ENCODE results near the gene RHCE.
"Not testable (repeated sequence)": the region's sequence is repeated elsewhere in the genome, so short reads cannot be mapped to it uniquely, and the experiment has no call there.

Gene RHCE

DNA sequence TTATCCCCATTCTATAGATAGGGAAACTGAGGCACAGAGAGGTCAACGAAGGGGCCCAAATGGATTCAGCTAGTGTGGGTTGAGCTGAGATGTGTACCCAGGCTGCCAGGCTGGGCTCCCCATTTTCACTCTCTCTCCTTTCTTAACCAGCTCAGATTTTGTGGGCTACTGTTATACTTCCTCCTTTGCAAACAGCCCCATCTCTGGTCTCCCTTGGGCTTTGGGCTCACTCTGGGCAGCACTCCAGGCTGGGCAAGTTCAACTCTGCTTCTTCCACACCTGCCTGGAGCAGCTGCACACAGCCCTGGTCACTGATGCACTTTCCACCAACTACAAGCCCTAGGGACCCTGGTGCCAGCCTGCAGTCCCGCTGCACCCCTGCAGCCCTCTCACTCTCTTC lies 22.5 kb downstream of the RHCE start:
- DNase-seq (ENCODE audit: low read depth, low spot score) = not testable (repeated sequence)

DNA sequence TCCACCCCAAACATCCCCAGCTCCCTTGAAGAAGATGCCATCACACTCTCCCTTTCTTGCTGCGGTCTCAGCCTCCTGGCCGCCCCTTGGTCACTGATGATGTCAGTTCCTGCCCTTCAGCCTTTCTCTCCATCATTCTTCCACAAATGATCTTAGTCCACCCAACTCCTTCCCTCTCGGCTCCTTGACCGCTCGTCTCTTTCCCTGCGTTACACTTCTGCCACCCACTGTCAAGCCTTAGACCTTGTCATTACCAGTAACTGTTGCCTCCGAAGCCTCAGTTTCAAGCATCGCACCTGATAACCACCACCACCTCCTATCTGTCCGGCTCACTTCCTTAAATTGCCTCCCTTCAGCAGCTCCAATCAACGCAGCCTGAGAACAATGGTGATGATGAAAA lies 23.1 kb downstream of the RHCE start:
- not testable (repeated sequence) for DNase-seq (ENCODE audit: low read depth, low spot score)

DNA sequence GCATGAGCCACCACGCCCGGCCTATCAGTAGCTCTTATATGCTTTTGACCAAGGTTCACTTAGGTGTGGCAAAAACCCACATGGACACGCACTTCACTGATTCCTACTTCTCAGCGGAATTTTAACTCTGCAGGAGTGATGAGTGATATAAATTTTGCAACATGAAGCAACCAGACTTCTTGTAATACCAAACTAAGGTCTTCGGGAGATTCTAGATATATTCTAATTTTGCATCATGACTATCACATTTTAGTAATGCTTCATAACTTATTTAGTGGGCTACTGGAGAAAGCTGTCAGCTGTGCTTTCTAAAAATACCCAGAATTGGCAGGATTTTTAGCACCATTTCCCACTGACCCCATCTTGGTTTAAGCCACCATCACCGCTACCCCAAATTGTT lies 27.8 kb downstream of the RHCE start:
- no peak for DNase-seq (ENCODE audit: low read depth, low spot score)

DNA sequence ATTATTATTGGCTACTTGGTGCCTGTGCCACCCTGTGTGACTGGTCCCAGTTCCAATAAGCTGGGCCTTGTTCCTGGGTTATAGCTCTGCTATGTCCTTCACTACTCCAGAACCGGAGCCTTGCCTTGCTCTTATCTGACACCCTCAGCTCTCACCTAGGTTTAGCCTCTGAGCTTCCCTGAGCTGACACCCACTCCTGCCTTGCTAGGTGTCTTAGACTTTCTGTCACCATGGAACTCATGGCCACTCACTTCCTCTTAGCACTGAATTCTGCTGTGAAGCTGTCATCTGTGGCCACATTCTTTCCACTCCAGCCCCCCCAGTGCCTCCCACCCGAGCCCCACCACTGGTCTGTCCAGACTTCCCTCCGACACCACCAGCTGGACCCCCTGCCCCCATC lies 30.9 kb downstream of the RHCE start:
- not testable (repeated sequence) for DNase-seq (ENCODE audit: low read depth, low spot score)

DNA sequence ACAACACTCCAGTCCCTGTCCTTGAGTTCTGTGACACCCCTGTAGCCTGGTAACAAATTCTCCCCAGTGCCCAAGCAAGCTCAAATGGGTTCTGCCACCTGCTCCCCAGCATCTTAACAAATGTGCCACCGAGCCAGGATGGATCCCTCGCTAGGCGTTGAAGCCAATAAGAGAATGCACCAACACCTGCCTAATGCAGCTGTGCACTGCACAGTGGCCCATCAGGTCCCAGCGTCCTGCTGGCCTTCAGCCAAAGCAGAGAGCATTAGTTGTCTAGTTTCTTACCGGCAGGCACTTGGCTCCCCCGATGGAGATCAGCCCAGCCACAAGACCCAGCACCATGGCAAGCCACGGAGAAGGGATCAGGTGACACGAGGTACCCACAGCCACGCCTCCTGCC lies 31.9 kb downstream of the RHCE start:
- not testable (repeated sequence) for DNase-seq (ENCODE audit: low read depth, low spot score)

DNA sequence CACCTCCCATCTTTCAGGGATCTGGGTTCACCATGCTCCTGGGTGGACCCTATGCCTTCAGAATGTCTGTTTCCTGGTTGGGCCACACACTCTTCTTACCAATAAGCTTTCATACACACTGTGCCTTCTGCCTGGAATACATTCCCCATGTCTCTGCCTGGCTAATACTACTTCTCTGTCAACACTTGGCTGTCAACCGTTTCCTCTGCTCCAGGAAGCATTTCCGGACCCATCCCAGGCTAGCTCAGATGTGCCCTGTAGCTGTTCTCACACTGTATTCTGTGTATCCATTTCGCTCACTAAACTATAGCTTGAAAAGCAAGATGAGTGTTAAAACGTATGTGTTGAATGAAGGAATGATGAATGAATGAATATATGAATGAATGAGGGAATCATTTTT lies 33.5 kb downstream of the RHCE start:
- not testable (repeated sequence) for DNase-seq (ENCODE audit: low read depth, low spot score)

DNA sequence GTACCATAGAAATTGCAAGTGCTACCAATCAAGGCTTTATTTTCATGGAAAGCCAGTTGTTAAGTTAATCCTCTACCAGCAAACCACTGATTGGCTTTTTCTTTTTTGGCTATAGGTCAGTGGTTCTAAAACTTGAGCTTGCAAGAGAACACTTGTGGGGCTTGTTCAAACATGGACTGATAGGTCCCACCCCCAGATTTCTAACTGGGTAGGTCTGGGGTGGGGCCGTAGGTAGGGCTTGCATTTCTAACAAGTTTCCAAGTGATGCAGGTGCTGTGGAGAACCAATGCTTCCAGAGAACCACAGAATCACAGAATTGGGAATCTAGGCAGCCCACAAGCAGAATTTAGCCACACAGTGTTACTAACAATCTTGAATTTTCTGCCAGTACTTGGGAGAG lies 36.8 kb downstream of the RHCE start:
- DNase-seq (ENCODE audit: low read depth, low spot score) = not testable (repeated sequence)

DNA sequence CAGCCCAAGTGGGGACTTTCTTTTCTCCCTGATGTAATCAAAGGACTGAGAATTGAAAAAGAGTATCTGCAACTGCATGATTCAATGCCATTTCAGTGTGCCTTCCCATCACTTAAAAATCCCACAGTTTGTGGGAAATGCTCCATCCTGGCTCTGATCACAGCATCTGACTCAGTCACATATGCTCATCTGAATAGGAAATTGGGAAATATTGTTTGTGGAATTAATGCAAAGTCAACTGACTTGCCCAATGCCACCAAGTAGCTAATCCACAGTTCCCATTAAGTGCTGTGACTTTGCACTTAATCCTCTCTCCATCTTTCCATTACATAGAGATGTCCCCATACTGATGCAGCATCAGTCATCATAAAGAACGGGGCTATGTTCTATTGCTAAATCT lies 37.5 kb downstream of the RHCE start:
- DNase-seq (ENCODE audit: low read depth, low spot score) = not testable (repeated sequence)

DNA sequence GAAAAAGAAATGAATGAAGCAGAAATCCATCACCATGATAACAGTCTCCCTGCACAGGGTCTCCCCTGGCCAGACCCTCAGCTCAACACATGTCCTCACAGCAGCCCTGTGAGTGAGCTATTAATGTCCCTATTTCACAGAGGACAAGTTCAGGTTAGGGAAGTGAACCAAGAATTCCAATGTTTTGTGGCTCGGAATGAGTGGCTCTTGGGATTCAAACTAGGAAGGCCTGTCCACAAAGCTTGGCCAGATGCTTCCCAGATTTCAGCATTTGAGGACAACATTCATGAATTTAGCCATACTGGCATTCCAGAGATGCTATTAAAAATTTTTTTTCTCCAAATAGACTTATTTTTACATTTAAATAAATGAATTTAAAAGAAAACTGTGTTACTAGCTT lies 38.1 kb downstream of the RHCE start:
- not testable (repeated sequence) for DNase-seq (ENCODE audit: low read depth, low spot score)

DNA sequence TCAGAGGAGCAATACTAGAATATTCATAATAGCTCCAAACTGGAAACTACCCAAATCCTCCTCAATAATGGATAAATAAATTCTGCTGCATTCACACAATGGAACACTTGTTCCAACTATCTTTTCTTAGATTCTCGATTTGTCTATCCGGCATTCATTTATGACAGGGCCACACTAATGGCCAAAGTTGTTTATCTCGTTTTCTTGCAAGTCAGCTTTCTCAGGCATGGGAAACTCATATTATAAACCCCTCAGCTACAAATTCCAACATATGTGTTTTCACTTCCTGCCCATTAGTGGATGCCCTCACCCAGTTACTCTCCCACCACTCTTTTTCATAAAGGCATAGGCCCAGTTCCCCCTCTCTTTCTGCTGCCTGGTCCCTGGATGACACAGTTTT lies 42.3 kb downstream of the RHCE start:
- DNase-seq (ENCODE audit: low read depth, low spot score) = not testable (repeated sequence)

DNA sequence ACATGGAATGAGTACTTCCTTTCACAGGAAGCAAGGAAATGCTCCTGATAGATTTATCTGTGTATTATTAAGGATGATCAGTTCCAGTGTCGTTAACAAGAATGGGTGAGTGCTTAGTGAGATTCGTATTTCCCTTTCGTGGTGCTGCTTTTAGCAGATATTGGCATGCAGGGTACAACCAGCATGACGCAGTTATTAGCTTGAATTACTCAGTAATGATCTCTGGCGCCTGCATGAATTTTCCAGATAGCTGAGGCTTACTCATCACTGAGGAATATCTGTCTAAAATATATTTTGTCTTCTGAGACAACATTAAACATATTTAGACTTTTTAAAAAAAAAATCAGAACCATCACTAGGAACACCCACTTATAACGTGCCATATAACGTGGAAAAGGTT lies 48.9 kb downstream of the RHCE start:
- peak; percentile 39 for DNase-seq (ENCODE audit: low read depth, low spot score)

DNA sequence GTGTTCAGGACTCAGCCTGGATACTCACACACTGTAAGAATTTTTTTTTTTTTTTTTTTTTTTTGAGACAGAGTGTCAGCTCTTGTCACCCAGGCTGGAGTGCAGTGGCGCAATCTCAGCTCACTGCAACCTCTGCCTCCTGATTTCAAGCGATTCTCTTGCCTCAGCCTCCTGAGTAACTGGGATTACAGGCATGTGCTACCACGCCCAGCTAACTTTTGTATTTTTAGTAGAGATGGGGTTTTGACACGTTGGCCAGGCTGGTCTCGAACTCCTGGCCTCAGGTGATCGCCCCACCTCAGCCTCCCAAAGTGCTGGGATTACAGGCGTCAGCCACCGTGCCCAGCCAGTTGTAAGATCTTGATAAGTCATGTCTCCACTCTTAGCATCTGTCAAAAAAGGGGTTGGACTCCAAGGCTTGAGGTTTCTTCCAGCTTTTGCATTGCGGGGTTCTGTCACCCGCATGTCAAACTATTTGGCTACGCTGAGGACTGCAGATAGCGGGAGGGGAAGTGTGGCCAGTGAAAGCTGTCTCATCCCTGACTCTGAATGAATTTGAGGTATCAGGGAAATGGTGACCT lies 50.8 kb downstream of the RHCE start:
- not testable (repeated sequence) for DNase-seq (ENCODE audit: low read depth, low spot score)

DNA sequence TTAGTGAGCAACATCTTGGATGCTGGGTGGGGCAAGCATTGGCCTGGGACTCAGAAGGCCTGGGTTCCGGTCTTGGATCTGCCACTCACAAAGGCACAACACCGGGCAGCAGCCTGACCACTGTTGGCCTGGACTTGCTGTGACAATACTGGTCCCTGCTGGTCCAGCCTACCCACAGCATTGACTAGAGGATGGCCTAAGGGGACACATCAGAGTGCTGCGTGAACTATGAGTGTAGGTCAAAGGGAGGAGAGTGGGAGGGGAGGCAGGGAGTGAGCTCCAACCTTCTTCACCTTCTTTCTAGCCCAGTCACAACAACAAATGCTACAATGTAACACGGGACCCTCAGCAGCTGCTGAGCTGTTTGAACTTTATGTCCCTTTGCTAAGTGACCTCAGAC lies 51.4 kb downstream of the RHCE start:
- DNase-seq (ENCODE audit: low read depth, low spot score) = no peak

DNA sequence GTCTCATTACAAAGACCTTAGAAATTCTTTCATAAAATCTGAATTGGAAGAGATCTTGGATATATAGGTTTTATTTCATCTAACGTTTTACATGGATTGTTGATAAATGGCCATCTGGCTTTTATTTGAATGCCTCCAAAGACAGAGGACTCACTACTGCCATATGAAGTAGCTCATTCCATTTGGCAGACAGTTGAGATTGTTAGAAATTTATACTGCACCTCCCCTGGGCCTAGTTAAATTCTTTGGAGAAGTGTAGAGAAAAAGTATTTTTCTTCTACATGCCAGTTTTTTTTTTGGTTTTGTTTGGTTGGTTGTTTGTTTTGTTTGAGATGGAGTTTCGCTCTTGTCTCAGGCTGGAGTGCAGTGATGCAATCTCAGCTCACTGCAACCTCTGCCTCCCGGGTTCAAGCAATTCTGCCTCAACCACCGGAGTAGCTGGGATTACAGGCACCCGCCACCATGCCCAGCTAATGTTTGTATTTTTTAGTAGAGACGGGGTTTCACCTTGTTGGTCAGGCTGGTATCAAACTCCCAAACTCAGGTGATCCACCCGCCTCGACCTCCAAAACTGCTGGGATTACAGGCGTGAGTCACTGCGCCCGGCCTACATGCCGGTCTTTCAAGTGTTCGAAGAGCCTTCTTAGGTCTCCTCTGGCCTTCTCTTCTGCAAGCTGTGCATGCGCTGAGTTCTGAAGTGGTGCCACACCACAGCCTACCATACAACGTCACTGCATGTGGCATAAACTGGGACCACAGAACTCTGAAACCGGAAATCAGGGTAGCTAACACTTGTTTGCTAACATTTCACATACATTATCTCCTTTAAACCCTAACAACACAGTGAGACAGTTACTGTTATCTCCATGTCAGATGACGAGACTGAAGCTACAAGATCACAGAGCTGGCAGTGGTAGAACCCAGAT lies 57.7 kb downstream of the RHCE start:
- not testable (repeated sequence) for DNase-seq (ENCODE audit: low read depth, low spot score)

DNA sequence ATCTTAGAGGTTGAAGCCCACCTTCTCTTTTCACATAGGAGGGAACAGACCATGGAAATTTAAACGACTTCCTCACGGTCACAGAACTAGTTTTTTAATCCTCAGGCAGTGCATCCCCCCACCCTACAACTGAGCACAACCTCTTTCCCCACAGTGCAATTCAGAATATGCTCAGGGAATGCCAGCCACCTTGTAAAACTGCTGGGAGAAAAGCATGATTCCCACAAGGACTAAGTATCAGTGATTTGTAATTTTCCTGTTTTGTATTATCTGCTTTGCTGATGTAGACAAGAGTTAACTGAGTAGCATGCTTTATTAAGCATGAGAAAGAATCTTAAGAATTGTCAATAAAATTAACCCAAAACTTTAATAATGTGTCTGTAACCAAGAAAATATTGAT lies 58.7 kb downstream of the RHCE start:
- no peak for DNase-seq (ENCODE audit: low read depth, low spot score)

DNA sequence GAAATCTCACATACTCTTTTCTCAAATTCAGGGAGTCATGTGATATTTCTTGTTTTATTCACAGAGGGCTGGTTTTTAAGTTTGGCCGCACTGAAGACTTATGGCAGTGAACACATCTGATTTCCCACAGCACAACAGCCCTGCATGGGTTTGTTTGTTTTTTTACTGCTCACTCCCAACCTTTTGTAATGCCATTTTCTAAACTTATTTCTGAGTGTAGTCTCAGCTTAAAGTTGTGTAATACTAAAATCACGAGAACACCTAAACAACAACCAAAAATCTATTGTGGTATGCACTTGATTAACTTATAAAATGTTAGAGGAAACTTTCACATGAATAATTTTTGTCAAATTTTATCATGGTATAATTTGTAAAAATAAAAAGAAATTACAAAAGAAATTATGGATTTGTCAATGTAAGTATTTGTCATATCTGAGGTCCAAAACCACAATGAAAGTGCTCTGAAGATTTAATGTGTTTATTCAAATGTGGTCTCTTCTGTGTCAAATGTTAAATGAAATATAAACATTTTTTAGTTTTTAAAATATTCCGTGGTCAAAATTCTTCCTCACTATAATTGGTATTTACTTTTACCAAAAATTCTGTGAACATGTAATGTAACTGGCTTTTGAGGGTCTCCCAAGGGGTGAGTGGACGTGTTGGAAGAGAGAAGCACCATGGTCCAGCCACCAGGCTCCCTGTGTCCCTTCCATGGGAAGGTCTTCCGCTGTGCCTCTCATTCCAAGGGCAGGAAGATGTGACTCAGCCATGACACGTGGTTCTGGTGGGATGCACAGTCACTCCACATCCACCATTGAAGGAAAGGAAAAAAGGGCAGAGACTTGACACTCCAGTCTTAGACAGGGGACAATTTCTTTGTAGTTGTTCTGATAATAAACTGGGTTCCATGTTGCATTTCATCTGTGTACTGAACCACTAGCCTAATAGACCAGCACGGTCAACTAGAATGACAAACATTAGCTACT lies 59.7 kb downstream of the RHCE start:
- peak; percentile 73 for DNase-seq (ENCODE audit: low read depth, low spot score)

DNA sequence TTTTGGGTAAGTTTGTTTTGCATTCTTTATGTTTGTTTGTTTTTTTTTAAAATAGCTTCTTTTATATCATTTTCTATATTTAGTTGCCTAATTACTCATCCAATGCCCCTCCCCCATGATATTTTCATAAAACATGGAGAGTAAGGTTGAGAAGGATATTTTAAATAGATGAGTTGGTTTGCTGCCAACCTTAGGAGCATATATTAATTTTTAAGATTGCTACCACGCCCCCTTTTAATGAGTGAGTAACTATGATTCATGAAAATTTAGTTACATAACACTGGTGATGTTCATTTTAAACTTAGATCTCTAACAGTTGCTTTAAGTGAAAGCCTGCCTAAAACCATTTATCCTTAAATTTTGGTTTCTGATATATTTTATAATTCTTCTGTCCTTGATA lies 63.8 kb downstream of the RHCE start:
- no peak for DNase-seq (ENCODE audit: low read depth, low spot score)

DNA sequence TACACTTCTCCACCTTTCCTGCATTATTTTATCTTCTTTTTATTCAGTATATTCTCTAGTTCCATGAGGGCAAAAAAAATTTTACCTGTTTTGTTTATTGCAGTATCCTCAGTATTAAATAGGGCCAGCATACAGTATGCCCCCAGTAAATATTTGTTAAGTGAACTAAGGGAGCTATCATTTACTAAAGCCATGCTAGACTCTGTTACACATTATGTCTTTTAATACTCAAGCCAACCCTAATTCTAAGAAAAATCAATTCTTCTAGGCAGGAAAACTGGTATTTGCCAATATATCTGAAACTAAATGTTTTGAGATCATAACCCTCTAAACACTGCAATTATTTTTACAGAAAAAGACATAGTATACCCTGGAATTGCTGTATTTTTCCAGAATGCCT lies 64.2 kb downstream of the RHCE start:
- DNase-seq (ENCODE audit: low read depth, low spot score) = no peak

DNA sequence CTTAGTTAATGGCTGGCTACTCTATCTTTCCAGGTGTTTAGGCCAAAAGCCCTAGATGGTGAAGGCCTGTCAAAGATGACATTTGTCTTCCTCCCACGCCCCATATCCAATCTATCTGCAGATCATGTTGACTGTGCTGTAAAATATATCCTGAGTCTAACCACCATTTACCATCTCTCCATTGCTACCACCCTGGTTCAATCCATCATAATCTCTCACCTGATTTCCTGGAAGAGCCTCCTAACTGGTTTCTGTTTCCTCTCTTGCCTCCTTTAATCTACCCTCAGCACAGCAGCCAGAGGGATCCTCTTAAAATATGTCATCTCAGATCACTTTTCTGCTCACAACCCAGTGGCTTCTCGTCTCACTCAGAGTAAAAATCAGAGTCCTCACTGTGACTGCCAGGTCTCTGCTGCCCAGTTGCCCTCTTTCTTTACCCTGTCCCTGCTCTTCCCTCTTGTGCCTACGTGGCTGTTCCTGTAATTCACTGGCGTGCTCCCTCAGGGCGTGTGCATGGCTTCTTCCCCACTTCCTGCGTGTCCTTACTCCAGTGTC lies 64.7 kb downstream of the RHCE start:
- DNase-seq (ENCODE audit: low read depth, low spot score) = no peak

DNA sequence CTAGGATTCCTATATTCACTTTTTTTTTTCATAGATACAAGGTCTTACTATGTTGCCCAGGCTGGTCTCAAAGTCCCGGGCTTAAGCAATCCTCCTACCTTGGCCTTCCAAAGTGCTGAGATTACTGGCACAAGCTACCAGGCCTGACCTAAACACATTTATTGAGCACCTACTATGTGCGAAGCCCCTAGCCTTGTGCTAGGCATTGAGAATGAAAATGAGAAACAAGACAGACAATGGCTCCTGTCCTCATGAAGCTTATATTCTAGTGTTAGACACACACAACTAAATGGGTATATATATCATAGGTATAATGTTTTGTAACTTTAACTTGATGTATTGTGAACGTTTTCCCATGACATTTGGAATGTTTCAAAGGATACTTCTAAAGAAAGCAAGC lies 71.0 kb downstream of the RHCE start:
- no peak for DNase-seq (ENCODE audit: low read depth, low spot score)

DNA sequence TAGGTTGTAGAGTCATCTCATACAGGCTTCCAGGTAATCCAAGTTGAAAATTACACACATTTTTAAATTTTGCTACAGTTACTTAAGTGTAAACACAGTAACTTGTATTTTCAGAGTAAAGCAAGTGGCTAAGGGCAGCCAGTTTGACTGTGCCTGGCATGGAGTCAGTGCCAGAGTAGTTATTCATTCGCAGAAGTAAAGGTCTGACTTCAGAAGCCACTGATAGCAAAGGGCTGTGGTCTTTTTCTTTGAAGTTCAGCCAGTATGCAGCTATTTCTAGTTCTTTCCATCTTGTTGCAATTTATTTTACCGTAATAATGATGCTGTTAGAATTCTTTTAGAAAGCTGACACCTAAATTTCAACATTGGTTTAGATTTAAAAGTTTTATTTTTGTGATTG lies 73.1 kb downstream of the RHCE start:
- DNase-seq (ENCODE audit: low read depth, low spot score) = peak; percentile 40

DNA sequence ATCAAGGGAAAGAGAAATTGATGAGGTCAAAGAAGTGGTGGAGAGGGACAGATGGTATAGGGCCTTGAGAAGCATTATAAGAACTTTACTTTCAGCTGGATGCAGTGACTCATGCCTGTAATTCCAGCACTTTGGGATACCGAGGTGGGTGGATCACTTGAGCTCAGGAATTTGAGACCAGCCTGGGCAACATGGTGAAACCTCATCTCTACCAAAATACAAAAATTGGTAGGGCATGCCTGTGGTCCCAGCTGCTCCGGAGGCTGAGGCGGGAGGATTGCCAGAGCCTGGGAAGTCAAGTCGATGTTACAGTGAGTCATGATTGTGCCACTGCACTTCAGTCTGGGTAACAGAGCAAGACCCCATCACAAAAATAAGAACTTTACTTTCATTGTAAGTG lies 76.8 kb downstream of the RHCE start:
- peak; percentile 90 for DNase-seq (ENCODE audit: low read depth, low spot score)

All from astrocyte of the hippocampus (primary cell).